ENCODE results near the gene ASCC2. TPM values are rescaled to one million over a fixed set of nuclear protein-coding genes. Genes with fewer than 3 reads are reported as not detected.

Gene ASCC2
- total and polyA plus RNA-seq, 7 donors, result 15.0 to 51.0 (median 37.7) TPM

DNA sequence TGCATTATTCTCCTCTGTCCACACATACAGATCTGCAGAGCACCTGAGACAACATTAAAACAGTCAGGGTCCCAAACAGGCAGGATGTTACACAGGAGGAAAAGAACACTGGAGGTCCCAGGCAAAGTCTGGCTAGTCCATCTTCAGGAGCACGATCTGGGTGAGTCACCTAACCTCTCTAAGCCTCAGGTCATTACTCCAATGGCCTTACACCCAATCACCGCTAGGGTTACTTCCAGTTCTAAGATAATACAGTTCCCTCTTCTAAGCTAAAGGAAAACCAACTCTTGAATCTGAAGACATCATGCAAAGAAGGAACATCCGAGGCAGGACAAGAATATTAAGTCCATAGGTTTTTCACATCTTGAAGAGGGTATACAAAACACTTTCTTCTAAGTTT lies 24.5 kb downstream of the ASCC2 start:
- H3K27me3 ChIP-seq, result no peaks in the 10 kb centered on the region
- no peaks in the 10 kb centered on the region for H3K9me3 ChIP-seq
- no peak overlapping the region for H3K4me3 ChIP-seq
- intact Hi-C loops (cut with DNase I), result no loop called here
- TF ChIP-seq EP300 (IDR thresholded peaks at IDR 0.05) (no peak), POLR2AphosphoS5 (IDR thresholded peaks at IDR 0.05) (no peak), POLR2A (IDR thresholded peaks at IDR 0.05) (no peak)
- TF ChIP-seq, protein P1, sequence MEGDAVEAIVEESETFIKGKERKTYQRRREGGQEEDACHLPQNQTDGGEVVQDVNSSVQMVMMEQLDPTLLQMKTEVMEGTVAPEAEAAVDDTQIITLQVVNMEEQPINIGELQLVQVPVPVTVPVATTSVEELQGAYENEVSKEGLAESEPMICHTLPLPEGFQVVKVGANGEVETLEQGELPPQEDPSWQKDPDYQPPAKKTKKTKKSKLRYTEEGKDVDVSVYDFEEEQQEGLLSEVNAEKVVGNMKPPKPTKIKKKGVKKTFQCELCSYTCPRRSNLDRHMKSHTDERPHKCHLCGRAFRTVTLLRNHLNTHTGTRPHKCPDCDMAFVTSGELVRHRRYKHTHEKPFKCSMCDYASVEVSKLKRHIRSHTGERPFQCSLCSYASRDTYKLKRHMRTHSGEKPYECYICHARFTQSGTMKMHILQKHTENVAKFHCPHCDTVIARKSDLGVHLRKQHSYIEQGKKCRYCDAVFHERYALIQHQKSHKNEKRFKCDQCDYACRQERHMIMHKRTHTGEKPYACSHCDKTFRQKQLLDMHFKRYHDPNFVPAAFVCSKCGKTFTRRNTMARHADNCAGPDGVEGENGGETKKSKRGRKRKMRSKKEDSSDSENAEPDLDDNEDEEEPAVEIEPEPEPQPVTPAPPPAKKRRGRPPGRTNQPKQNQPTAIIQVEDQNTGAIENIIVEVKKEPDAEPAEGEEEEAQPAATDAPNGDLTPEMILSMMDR (IDR thresholded peaks at IDR 0.05), result no peak
- no peak for DNase-seq
- 79 to 90% methylated on average over 3 of the region's 3 CpGs for WGBS, 2 donors
- H3K4me1 ChIP-seq, result peaks cover 0 to 9% (median 0%) of the 10 kb centered on the region in 4 donors
- peaks cover 12 to 84% (median 27%) of the 10 kb centered on the region in 4 donors for H3K36me3 ChIP-seq
- H3K27ac ChIP-seq, result no peak overlapping the region

DNA sequence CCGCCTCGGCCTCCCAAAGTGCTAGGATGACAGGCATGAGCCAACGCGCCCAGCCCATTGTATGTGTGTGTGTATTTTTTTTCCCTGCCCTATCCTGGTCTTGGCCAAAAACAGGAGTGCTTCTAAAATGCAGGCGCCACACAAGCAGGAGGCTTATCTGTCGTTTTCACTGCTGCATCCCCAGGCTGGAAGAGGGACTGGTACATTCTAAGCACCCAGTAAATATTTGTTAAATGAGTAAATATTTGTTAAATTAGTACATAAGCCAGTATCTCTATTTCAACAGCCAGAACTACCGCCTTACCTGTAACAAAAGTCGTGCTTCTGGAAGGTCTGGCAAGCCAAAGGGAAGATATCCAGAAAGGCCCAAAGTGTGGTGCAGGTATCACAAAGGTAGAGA lies 24.9 kb downstream of the ASCC2 start:
- Histone ChIP-seq H3K27me3 (no peaks in the 10 kb centered on the region), H3K4me1 (peaks cover 0 to 9% (median 0%) of the 10 kb centered on the region in 4 donors), H3K36me3 (peaks cover 12 to 86% (median 29%) of the 10 kb centered on the region in 4 donors), H3K9me3 (no peaks in the 10 kb centered on the region), H3K4me3 (no peak overlapping the region), H3K27ac (no peak overlapping the region)
- 82 to 94% methylated on average over 8 of the region's 8 CpGs for WGBS, 2 donors
- DNase-seq, result no peak
- intact Hi-C loops (cut with DNase I), result no loop called here
- no peak for TF ChIP-seq POLR2A (IDR thresholded peaks at IDR 0.05)
- TF ChIP-seq EP300 (IDR thresholded peaks at IDR 0.05), result no peak

DNA sequence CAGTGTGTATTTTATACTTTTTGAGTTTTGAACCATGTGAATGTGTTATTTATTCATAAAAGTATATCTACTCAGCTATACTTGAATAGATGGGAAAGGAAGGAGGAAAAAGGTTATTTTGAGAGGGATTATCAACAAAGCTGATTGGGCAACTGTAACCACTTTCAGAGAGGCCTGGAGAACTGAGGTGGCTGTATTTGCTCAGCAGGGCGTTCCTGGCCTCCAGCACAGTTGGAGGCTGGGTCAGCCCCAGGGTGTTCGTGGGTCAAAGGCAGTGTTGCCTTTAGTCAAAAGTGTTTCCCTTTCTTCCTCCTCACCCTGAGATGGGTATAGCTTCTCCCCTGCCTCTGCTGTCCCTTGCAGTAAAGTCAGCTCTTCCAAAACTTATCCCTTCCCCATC lies 26.7 kb downstream of the ASCC2 start:
- H3K27me3 ChIP-seq, result no peaks in the 10 kb centered on the region
- no peak overlapping the region for H3K4me3 ChIP-seq
- TF ChIP-seq, protein P1 (IDR thresholded peaks at IDR 0.05), result no peak
- TF ChIP-seq POLR2A (IDR thresholded peaks at IDR 0.05), result no peak
- TF ChIP-seq EP300 (IDR thresholded peaks at IDR 0.05), result no peak
- TF ChIP-seq POLR2AphosphoS5 (IDR thresholded peaks at IDR 0.05), result no peak
- no peaks in the 10 kb centered on the region for H3K9me3 ChIP-seq
- DNase-seq, result no peak
- H3K36me3 ChIP-seq, result peaks cover 14 to 87% (median 41%) of the 10 kb centered on the region in 4 donors
- intact Hi-C loops (cut with DNase I), result no loop called here
- WGBS, 2 donors, result 18 to 79% methylated on average over 2 of the region's 2 CpGs
- H3K4me1 ChIP-seq, result peaks cover 0 to 8% (median 0%) of the 10 kb centered on the region in 4 donors
- H3K27ac ChIP-seq, result no peak overlapping the region

DNA sequence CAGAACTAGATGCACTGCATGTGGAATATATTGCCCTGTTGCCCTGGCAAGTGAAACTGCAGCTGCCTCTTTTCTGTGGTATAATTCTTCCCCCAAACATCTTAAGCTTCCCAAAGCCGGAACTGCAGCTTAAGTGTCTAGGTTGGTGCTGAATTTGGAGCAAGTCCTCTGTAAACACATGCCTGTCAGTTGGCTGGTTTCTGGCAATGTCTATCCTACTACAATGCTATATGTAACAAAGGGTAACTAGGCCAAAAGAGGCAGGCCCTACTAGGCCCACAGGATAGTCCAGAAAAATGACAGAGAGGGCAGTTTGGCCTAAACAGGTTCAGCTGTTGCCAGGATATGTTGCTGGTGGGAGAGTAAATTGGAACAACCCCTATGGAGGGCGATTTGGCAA lies 27.9 kb downstream of the ASCC2 start:
- Histone ChIP-seq H3K36me3 (peaks cover 24 to 89% (median 53%) of the 10 kb centered on the region in 4 donors), H3K4me3 (no peak overlapping the region), H3K4me1 (no peaks in the 10 kb centered on the region), H3K9me3 (no peaks in the 10 kb centered on the region), H3K27ac (no peak overlapping the region), H3K27me3 (no peaks in the 10 kb centered on the region)
- intact Hi-C loops (cut with DNase I), result no loop called here
- 69 to 86% methylated on average over 2 of the region's 2 CpGs for WGBS, 2 donors
- no peak for DNase-seq
- TF ChIP-seq POLR2A (IDR thresholded peaks at IDR 0.05), result no peak
- TF ChIP-seq EP300 (IDR thresholded peaks at IDR 0.05), result no peak
- no peak for TF ChIP-seq POLR2AphosphoS5 (IDR thresholded peaks at IDR 0.05)
- TF ChIP-seq, protein P1 (IDR thresholded peaks at IDR 0.05), result no peak

DNA sequence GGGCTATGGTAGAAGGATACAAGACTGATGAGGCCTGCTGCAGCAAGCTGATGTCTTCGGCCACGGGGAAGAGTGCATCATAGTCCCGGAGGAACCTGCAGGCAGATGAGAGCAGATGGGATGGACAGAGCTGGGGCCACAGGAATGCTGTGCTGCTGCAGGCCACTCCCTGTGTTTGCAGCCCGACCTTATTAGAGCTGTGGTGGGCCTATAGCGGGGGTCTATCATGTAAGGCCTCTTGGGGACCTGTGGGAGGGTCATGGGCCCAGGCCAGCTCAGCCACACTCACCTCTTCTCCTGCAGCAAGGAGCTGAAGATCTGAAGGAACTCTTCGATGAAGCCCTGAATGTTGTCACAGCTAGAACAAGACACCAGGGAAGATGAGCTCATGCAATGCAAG lies 31.9 kb downstream of the ASCC2 start:
- 96 to 97% methylated on average over 6 of the region's 6 CpGs for WGBS, 2 donors
- no peaks in the 10 kb centered on the region for H3K4me1 ChIP-seq
- no peak overlapping the region for H3K27ac ChIP-seq
- intact Hi-C loops (cut with DNase I), result no loop called here
- no peaks in the 10 kb centered on the region for H3K9me3 ChIP-seq
- TF ChIP-seq POLR2A (IDR thresholded peaks at IDR 0.05), result no peak
- no peak for TF ChIP-seq POLR2AphosphoS5 (IDR thresholded peaks at IDR 0.05)
- TF ChIP-seq, protein P1 (IDR thresholded peaks at IDR 0.05), result no peak
- no peak for TF ChIP-seq EP300 (IDR thresholded peaks at IDR 0.05)
- no peaks in the 10 kb centered on the region for H3K27me3 ChIP-seq
- H3K4me3 ChIP-seq, result no peak overlapping the region
- DNase-seq, result no peak
- peaks cover 16 to 89% (median 64%) of the 10 kb centered on the region in 4 donors for H3K36me3 ChIP-seq
